H9 (cell line): ENCODE data around the gene UBE4A. TPM values are rescaled to one million over a fixed set of nuclear protein-coding genes. Genes with fewer than 3 reads are reported as not detected.

ENCODE experiments used
- DNase-seq: peaks from one replicate; pipeline ENCODE4 v3.0.0-alpha.2; 2017
- H2AFZ ChIP-seq: one replicate; pipeline ENCODE4 v1.6.1; 2013; ENCODE audit warnings: mild to moderate bottlenecking, low read length, control low read depth, moderate library complexity
- H2AK5ac ChIP-seq: 2 replicates; pipeline ENCODE4 v1.6.1; 2013; ENCODE audit warnings: low read length, control low read depth, mixed read lengths; ENCODE audit not compliant: insufficient read length
- H2BK120ac ChIP-seq: one replicate; pipeline ENCODE4 v1.6.1; 2013; ENCODE audit warnings: low read depth, mild to moderate bottlenecking, low read length, control low read depth, inconsistent platforms; ENCODE audit not compliant: poor library complexity, severe bottlenecking
- H2BK12ac ChIP-seq: 2 replicates; pipeline ENCODE4 v1.6.1; 2013; ENCODE audit warnings: low read length, control low read depth, mixed read lengths, low read depth; ENCODE audit not compliant: insufficient read length
- H2BK15ac ChIP-seq: 2 replicates; pipeline ENCODE4 v1.6.1; 2013; ENCODE audit warnings: low read depth, low read length, control low read depth
- H2BK20ac ChIP-seq: one replicate; pipeline ENCODE4 v1.6.1; 2013; ENCODE audit warnings: low read depth, mild to moderate bottlenecking, low read length, control low read depth, inconsistent platforms; ENCODE audit not compliant: poor library complexity, severe bottlenecking
- H2BK5ac ChIP-seq: 2 replicates; pipeline ENCODE4 v1.6.1; 2013; ENCODE audit warnings: low read length, control low read depth, mixed read lengths; ENCODE audit not compliant: insufficient read length
- H3K14ac ChIP-seq: 2 replicates; pipeline ENCODE4 v1.6.1; 2013; ENCODE audit warnings: low read length, control low read depth; ENCODE audit not compliant: insufficient read depth
- H3K18ac ChIP-seq: 2 replicates; pipeline ENCODE4 v1.6.1; 2013; ENCODE audit warnings: low read depth, mild to moderate bottlenecking, mixed read lengths, low read length, control low read depth; ENCODE audit not compliant: insufficient read length
- H3K23ac ChIP-seq: 2 replicates; pipeline ENCODE4 v1.6.1; 2013; ENCODE audit warnings: low read length, control low read depth, mixed read lengths, low read depth; ENCODE audit not compliant: insufficient read length
- H3K23me2 ChIP-seq: 2 replicates; pipeline ENCODE4 v1.6.1; 2013; ENCODE audit warnings: low read depth, mild to moderate bottlenecking, mixed read lengths, low read length, control low read depth; ENCODE audit not compliant: insufficient read length, poor library complexity, severe bottlenecking
- H3K27ac ChIP-seq: 2 replicates; pipeline ENCODE4 v1.5.1; 2013; ENCODE audit warnings: low read length, control low read depth, mixed read lengths, low read depth; ENCODE audit not compliant: insufficient read length
- H3K27me3 ChIP-seq: 2 replicates; pipeline ENCODE4 v1.6.1; 2013; ENCODE audit warnings: low read length, control low read depth, inconsistent platforms; ENCODE audit not compliant: insufficient read depth
- H3K4ac ChIP-seq: 2 replicates; pipeline ENCODE4 v1.6.1; 2013; ENCODE audit warnings: low read depth, mild to moderate bottlenecking, control low read depth, inconsistent platforms, low read length, moderate library complexity
- H3K4me1 ChIP-seq: 2 replicates; pipeline ENCODE4 v1.6.1; 2013; ENCODE audit warnings: low read length, control low read depth, inconsistent platforms; ENCODE audit not compliant: insufficient read depth
- H3K4me2 ChIP-seq: 2 replicates; pipeline ENCODE4 v1.6.1; 2013; ENCODE audit warnings: low read length, control low read depth, mixed read lengths; ENCODE audit not compliant: insufficient read length, insufficient read depth
- H3K56ac ChIP-seq: 2 replicates; pipeline ENCODE4 v1.6.1; 2013; ENCODE audit warnings: low read depth, mild to moderate bottlenecking, mixed read lengths, low read length, control low read depth; ENCODE audit not compliant: insufficient read length
- H3K79me1 ChIP-seq: 2 replicates; pipeline ENCODE4 v1.6.1; 2013; ENCODE audit warnings: low read depth, mild to moderate bottlenecking, moderate library complexity, low read length, control low read depth, inconsistent platforms; ENCODE audit not compliant: insufficient read depth, poor library complexity, severe bottlenecking
- H3K79me2 ChIP-seq: 2 replicates; pipeline ENCODE4 v1.6.1; 2013; ENCODE audit warnings: low read length, control low read depth, inconsistent platforms; ENCODE audit not compliant: insufficient read depth
- H3K9ac ChIP-seq: 2 replicates; pipeline ENCODE4 v1.6.1; 2013; ENCODE audit warnings: low read length, control low read depth, mixed read lengths; ENCODE audit not compliant: insufficient read length; ENCODE audit errors: extremely low read depth
- H3K9me3 ChIP-seq: one replicate; pipeline ENCODE4 v1.6.1; 2013; ENCODE audit warnings: low read depth, low read length, inconsistent platforms; ENCODE audit not compliant: control insufficient read depth
- H3T11ph ChIP-seq: one replicate; pipeline ENCODE4 v1.6.1; 2013; ENCODE audit warnings: mild to moderate bottlenecking, low read length, control low read depth, inconsistent platforms
- H4K20me1 ChIP-seq: one replicate; pipeline ENCODE4 v1.6.1; 2013; ENCODE audit not compliant: control insufficient read depth, insufficient read length, insufficient read depth
- H4K5ac ChIP-seq: 2 replicates; pipeline ENCODE4 v1.6.1; 2013; ENCODE audit warnings: low read depth, mild to moderate bottlenecking, mixed read lengths, low read length, control low read depth; ENCODE audit not compliant: insufficient read length
- H4K8ac ChIP-seq: replicated peaks from 2 replicates; pipeline ENCODE4 v1.6.1; 2013; ENCODE audit warnings: low read length, control low read depth, mixed read lengths, low read depth; ENCODE audit not compliant: insufficient read length
- H4K91ac ChIP-seq: 2 replicates; pipeline ENCODE4 v1.6.1; 2013; ENCODE audit warnings: low read depth, mild to moderate bottlenecking, moderate library complexity, mixed read lengths, low read length, control low read depth; ENCODE audit not compliant: insufficient read length
- H3K27ac Mint-ChIP-seq, 3 experiments: 2 replicates in 2 of 3; 3 replicates in 1 of 3; pipeline ENCODE4 v1.8.0; 2020 to 2021; ENCODE audit warnings: mixed read lengths in 3 of 3, mild to moderate bottlenecking in 1 of 3, moderate library complexity in 1 of 3
- H3K27me3 Mint-ChIP-seq: 2 replicates; pipeline ENCODE4 v1.8.0; 2021; ENCODE audit warnings: low read depth, mild to moderate bottlenecking, moderate library complexity, mixed read lengths
- H3K36me3 Mint-ChIP-seq, 3 experiments: 2 replicates in 2 of 3; 3 replicates in 1 of 3; pipeline ENCODE4 v1.8.0; 2020 to 2021; ENCODE audit warnings: low read depth in 3 of 3, mixed read lengths in 3 of 3; ENCODE audit not compliant: insufficient read depth in 1 of 3
- H3K4me1 Mint-ChIP-seq, 2 experiments: 2 replicates each; pipeline ENCODE4 v1.8.0; 2020; ENCODE audit warnings: mixed read lengths in 2 of 2
- H3K4me3 Mint-ChIP-seq, 2 experiments: 2 replicates in 1 of 2; 3 replicates in 1 of 2; pipeline ENCODE4 v1.8.0; 2020 to 2021; ENCODE audit warnings: mild to moderate bottlenecking in 2 of 2, mixed read lengths in 2 of 2, moderate library complexity in 1 of 2
- H3K9me3 Mint-ChIP-seq, 2 experiments: 2 replicates in 1 of 2; 3 replicates in 1 of 2; pipeline ENCODE4 v1.8.0; 2020; ENCODE audit warnings: mild to moderate bottlenecking in 2 of 2, mixed read lengths in 2 of 2, moderate library complexity in 1 of 2
- WGBS: extraction: QIAGEN DNeasy Blood & Tissue Kit; methylation state at CpG from one replicate; pipeline ENCODE4 v1.1.7; 2013; ENCODE audit warnings: missing lambda C conversion rate, low lambda C conversion rate, mixed read lengths; ENCODE audit not compliant: insufficient read length; ENCODE audit errors: extremely low coverage; 5-methylcytosine and 5-hydroxymethylcytosine counted together
- total RNA-seq: library from RNA; stranded (reverse); gene quantifications from 2 replicates; pipeline ENCODE4 v1.2.1, GENCODE V29; 2021
- TF ChIP-seq, protein P1 (sequence below): fragments of 200-600 bp; sonication (generic); conservative IDR thresholded peaks from 3 replicates; pipeline ENCODE4 v1.8.0; 2021; ENCODE audit warnings: antibody characterized with exemption, mild to moderate bottlenecking

The UBE4A gene
- total RNA-seq, 1 experiment from 2014 or later: 33.7 TPM

DNA sequence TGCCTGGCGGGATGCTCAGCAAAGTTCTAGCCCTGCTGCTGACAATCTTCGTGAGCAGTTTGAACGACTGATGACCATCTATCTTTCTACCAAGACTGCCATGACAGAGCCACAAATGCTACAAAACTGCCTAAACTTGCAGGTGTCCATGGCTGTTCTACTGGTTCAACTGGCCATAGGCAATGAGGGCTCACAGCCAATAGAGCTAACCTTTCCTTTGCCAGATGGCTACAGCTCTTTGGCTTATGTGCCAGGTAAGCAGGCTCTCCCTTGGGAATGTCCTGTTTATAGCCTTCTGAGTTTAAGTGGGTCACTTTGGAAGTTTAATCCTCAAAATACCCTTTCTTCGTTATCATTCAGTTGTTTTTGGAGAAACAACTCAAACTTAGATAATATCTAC is 20.1 kb downstream of the UBE4A start:
- H3K4me2 ChIP-seq: no peak overlapping the region
- no peak overlapping the region for H3K4ac ChIP-seq
- H3K23me2 ChIP-seq: no peaks in the 10 kb centered on the region
- no peak overlapping the region for H2BK5ac ChIP-seq
- Mint-ChIP-seq H3K27me3 (no peaks in the 10 kb centered on the region), H3K9me3 (no peaks in the 10 kb centered on the region), H3K4me3 (no peak overlapping the region), H3K36me3 (peaks cover 8 to 72% (median 40%) of the 10 kb centered on the region in 3 experiments), H3K27ac (no peak overlapping the region), H3K4me1 (no peaks in the 10 kb centered on the region)
- TF ChIP-seq, protein P1, sequence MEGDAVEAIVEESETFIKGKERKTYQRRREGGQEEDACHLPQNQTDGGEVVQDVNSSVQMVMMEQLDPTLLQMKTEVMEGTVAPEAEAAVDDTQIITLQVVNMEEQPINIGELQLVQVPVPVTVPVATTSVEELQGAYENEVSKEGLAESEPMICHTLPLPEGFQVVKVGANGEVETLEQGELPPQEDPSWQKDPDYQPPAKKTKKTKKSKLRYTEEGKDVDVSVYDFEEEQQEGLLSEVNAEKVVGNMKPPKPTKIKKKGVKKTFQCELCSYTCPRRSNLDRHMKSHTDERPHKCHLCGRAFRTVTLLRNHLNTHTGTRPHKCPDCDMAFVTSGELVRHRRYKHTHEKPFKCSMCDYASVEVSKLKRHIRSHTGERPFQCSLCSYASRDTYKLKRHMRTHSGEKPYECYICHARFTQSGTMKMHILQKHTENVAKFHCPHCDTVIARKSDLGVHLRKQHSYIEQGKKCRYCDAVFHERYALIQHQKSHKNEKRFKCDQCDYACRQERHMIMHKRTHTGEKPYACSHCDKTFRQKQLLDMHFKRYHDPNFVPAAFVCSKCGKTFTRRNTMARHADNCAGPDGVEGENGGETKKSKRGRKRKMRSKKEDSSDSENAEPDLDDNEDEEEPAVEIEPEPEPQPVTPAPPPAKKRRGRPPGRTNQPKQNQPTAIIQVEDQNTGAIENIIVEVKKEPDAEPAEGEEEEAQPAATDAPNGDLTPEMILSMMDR: no peak
- no peaks in the 10 kb centered on the region for H3K79me1 ChIP-seq
- H3K14ac ChIP-seq: no peak overlapping the region
- no peaks in the 10 kb centered on the region for H4K20me1 ChIP-seq
- no peak overlapping the region for H3K23ac ChIP-seq
- no peaks in the 10 kb centered on the region for H3K4me1 ChIP-seq
- H3K56ac ChIP-seq: no peak overlapping the region
- no peak overlapping the region for H3T11ph ChIP-seq
- no peak overlapping the region for H2AFZ ChIP-seq
- H4K91ac ChIP-seq: no peak overlapping the region
- H3K79me2 ChIP-seq: no peaks in the 10 kb centered on the region
- H4K8ac ChIP-seq: no peak overlapping the region
- no CpG with 5 or more reads among the region's 4 CpGs for WGBS
- no peak overlapping the region for H3K18ac ChIP-seq
- no peak overlapping the region for H2BK15ac ChIP-seq
- H3K27me3 ChIP-seq: no peaks in the 10 kb centered on the region
- no peak overlapping the region for H2AK5ac ChIP-seq
- no peak overlapping the region for H2BK120ac ChIP-seq
- no peak overlapping the region for H2BK20ac ChIP-seq
- H4K5ac ChIP-seq: no peak overlapping the region
- H3K9ac ChIP-seq: no peak overlapping the region
- H3K9me3 ChIP-seq: no peaks in the 10 kb centered on the region
- no peak overlapping the region for H2BK12ac ChIP-seq
- no peak for DNase-seq
- no peak overlapping the region for H3K27ac ChIP-seq
